Neural progenitor cell (in vitro differentiated cells): Measurements from ENCODE around the gene MRPS33. TPM values are rescaled to one million over a fixed set of nuclear protein-coding genes. Genes with fewer than 3 reads are reported as not detected.

ENCODE experiments used
- DNase-seq: peaks from one replicate; pipeline ENCODE4 v3.0.0-alpha.2; 2016; ENCODE audit warnings: low spot score
- H2AFZ ChIP-seq: fragments of 200-600 bp; sonication (generic); replicated peaks from 2 replicates; pipeline ENCODE4 v1.6.1; 2016; ENCODE audit warnings: antibody characterized with exemption
- H3F3A ChIP-seq: fragments of 200-600 bp; sonication (generic); 2 replicates; pipeline ENCODE4 v1.6.1; 2016; ENCODE audit warnings: antibody characterized with exemption, low read depth
- H3K27ac ChIP-seq: fragments of 200-600 bp; sonication (generic); 2 replicates; pipeline ENCODE4 v1.5.1; 2016; ENCODE audit warnings: mild to moderate bottlenecking
- H3K27me3 ChIP-seq: fragments of 200-600 bp; sonication (generic); 2 replicates; pipeline ENCODE4 v1.6.1; 2016; ENCODE audit warnings: mild to moderate bottlenecking, moderate library complexity
- H3K36me3 ChIP-seq: fragments of 200-600 bp; sonication (generic); 2 replicates; pipeline ENCODE4 v1.5.1; 2016
- H3K4me1 ChIP-seq: fragments of 200-600 bp; sonication (generic); 2 replicates; pipeline ENCODE4 v1.6.1; 2016; ENCODE audit warnings: mixed run types
- H3K4me2 ChIP-seq: fragments of 200-600 bp; sonication (generic); 2 replicates; pipeline ENCODE4 v1.6.1; 2016
- H3K4me3 ChIP-seq: fragments of 200-600 bp; sonication (generic); 2 replicates; pipeline ENCODE4 v1.5.1; 2016
- H3K79me2 ChIP-seq: fragments of 200-600 bp; sonication (generic); 2 replicates; pipeline ENCODE4 v1.6.1; 2016; ENCODE audit warnings: low read depth
- H3K9ac ChIP-seq: fragments of 200-600 bp; sonication (generic); 2 replicates; pipeline ENCODE4 v1.6.1; 2016
- H3K9me3 ChIP-seq: fragments of 200-600 bp; sonication (generic); 2 replicates; pipeline ENCODE4 v1.5.1; 2016; ENCODE audit warnings: low read depth
- H4K20me1 ChIP-seq: fragments of 200-600 bp; sonication (generic); 2 replicates; pipeline ENCODE4 v1.6.1; 2016; ENCODE audit warnings: low read depth
- H3K27ac Mint-ChIP-seq: 3 replicates; pipeline ENCODE4 v1.8.0; 2021; ENCODE audit warnings: mixed read lengths
- H3K27me3 Mint-ChIP-seq: 2 replicates; pipeline ENCODE4 v1.8.0; 2022; ENCODE audit warnings: low read depth, mild to moderate bottlenecking, inconsistent platforms, moderate library complexity, mixed read lengths; ENCODE audit not compliant: insufficient read depth
- H3K36me3 Mint-ChIP-seq: 3 replicates; pipeline ENCODE4 v1.8.0; 2021; ENCODE audit warnings: mixed read lengths
- H3K4me1 Mint-ChIP-seq: 3 replicates; pipeline ENCODE4 v1.8.0; 2021; ENCODE audit warnings: mixed read lengths
- H3K4me3 Mint-ChIP-seq: 3 replicates; pipeline ENCODE4 v1.8.0; 2021; ENCODE audit warnings: mild to moderate bottlenecking, moderate library complexity, mixed read lengths
- H3K9me3 Mint-ChIP-seq: 3 replicates; pipeline ENCODE4 v1.8.0; 2020; ENCODE audit warnings: mixed read lengths
- CTCF ChIP-seq: fragments of 200-600 bp; sonication (generic); IDR thresholded peaks from 2 replicates; pipeline ENCODE4 v1.5.1; 2017; ENCODE audit warnings: antibody characterized with exemption, mild to moderate bottlenecking
- EZH2 ChIP-seq: fragments of 200-600 bp; sonication (generic); IDR thresholded peaks from 2 replicates; pipeline ENCODE4 v1.6.1; 2017; ENCODE audit warnings: antibody characterized with exemption, mild to moderate bottlenecking, moderate library complexity
- EZH2phosphoT487 ChIP-seq: fragments of 200-600 bp; sonication (generic); IDR thresholded peaks from 2 replicates; pipeline ENCODE4 v1.6.1; 2017; ENCODE audit warnings: antibody characterized with exemption
- total RNA-seq: library from RNA; depleted of rRNA; stranded (reverse); fragments of >200 nt; gene quantifications from 2 replicates; pipeline ENCODE4 v1.2.3, GENCODE V29; 2015; ENCODE audit warnings: low replicate concordance

MRPS33 gene
- 18.6 and 25.0 TPM in 2 replicates for total RNA-seq

GRCh38 chr7:141014524-141015395 lies at the start of gene MRPS33:
Gene MRPS33 (minus strand): TSS chr7:141014952. CDS start chr7:141010633, 4,319 bp downstream.
- H3K79me2 ChIP-seq = peaks cover 31% of the 10 kb centered on the region
- peak within 1 kb of the TSS; percentile 84 for H3K4me2 ChIP-seq
- Mint-ChIP-seq H3K27ac (peak within 1 kb of the TSS; percentile 94), H3K4me3 (peak within 1 kb of the TSS; percentile 96), H3K4me1 (peaks cover 14% of the 10 kb centered on the region), H3K36me3 (no peaks in the 10 kb centered on the region), H3K9me3 (no peaks in the 10 kb centered on the region), H3K27me3 (peaks cover 2% of the 10 kb centered on the region)
- no peak within 1 kb of the TSS for H3K27ac ChIP-seq
- DNase-seq = peak; percentile 98
- TF ChIP-seq EZH2 (peak; percentile 43), EZH2phosphoT487 (no peak), CTCF (peak; percentile 77)
- peak within 1 kb of the TSS; percentile 93 for H2AFZ ChIP-seq
- no peaks in the 10 kb centered on the region for H3K36me3 ChIP-seq
- H3K27me3 ChIP-seq = peaks cover 16% of the 10 kb centered on the region
- peaks cover 8% of the 10 kb centered on the region for H4K20me1 ChIP-seq
- H3K4me1 ChIP-seq = peaks cover 9% of the 10 kb centered on the region
- H3K9ac ChIP-seq = peak within 1 kb of the TSS; percentile 57
- H3F3A ChIP-seq = peaks cover 6% of the 10 kb centered on the region
- no peaks in the 10 kb centered on the region for H3K9me3 ChIP-seq
- H3K4me3 ChIP-seq = peak within 1 kb of the TSS; percentile 72

GRCh38 chr7:141057788-141058187 lies 43.0 kb upstream of the MRPS33 start:
- H3K4me3 Mint-ChIP-seq = no peak overlapping the region
- Histone ChIP-seq H3K79me2 (no peaks in the 10 kb centered on the region), H3K4me2 (no peak overlapping the region), H3K9ac (no peak overlapping the region), H3F3A (no peaks in the 10 kb centered on the region), H3K27me3 (no peaks in the 10 kb centered on the region), H4K20me1 (no peaks in the 10 kb centered on the region), H3K27ac (no peak overlapping the region), H3K4me3 (no peak overlapping the region), H3K9me3 (no peaks in the 10 kb centered on the region), H3K36me3 (no peaks in the 10 kb centered on the region), H2AFZ (no peak overlapping the region), H3K4me1 (no peaks in the 10 kb centered on the region)
- no peak overlapping the region for H3K27ac Mint-ChIP-seq
- peaks cover 2% of the 10 kb centered on the region for H3K27me3 Mint-ChIP-seq
- H3K36me3 Mint-ChIP-seq = no peaks in the 10 kb centered on the region
- H3K9me3 Mint-ChIP-seq = peaks cover 2% of the 10 kb centered on the region
- TF ChIP-seq CTCF = no peak
- TF ChIP-seq EZH2 = no peak
- H3K4me1 Mint-ChIP-seq = no peaks in the 10 kb centered on the region
- no peak for DNase-seq

GRCh38 chr7:141055146-141055545 lies 40.4 kb upstream of the MRPS33 start:
- H3K9me3 Mint-ChIP-seq = no peaks in the 10 kb centered on the region
- peaks cover 2% of the 10 kb centered on the region for H3K27me3 Mint-ChIP-seq
- H3K4me1 Mint-ChIP-seq = no peaks in the 10 kb centered on the region
- no peaks in the 10 kb centered on the region for H3K36me3 ChIP-seq
- H3K4me1 ChIP-seq = no peaks in the 10 kb centered on the region
- H3K9ac ChIP-seq = no peak overlapping the region
- no peak for DNase-seq
- no peak overlapping the region for H3K27ac Mint-ChIP-seq
- no peak overlapping the region for H3K4me2 ChIP-seq
- H2AFZ ChIP-seq = no peak overlapping the region
- H3K36me3 Mint-ChIP-seq = no peaks in the 10 kb centered on the region
- H3K4me3 ChIP-seq = no peak overlapping the region
- no peaks in the 10 kb centered on the region for H4K20me1 ChIP-seq
- no peaks in the 10 kb centered on the region for H3K79me2 ChIP-seq
- H3K4me3 Mint-ChIP-seq = no peak overlapping the region
- no peaks in the 10 kb centered on the region for H3F3A ChIP-seq
- H3K27me3 ChIP-seq = no peaks in the 10 kb centered on the region
- TF ChIP-seq EZH2 (no peak), CTCF (no peak), EZH2phosphoT487 (no peak)
- no peak overlapping the region for H3K27ac ChIP-seq
- H3K9me3 ChIP-seq = no peaks in the 10 kb centered on the region
